ENCODE measurements around the gene SLC12A2. TPM values are rescaled to one million over a fixed set of nuclear protein-coding genes. Genes with fewer than 3 reads are reported as not detected.

Gene SLC12A2
- total RNA-seq, 1 donor from 2014 or later, result 24.6 TPM

- no peaks in the 10 kb centered on the region for H3K4me1 ChIP-seq
- H3K27me3 ChIP-seq, result no peaks in the 10 kb centered on the region
- no peak overlapping the region for H3K9ac ChIP-seq
- no peak overlapping the region for H3K4me2 ChIP-seq
- H3K27me3 Mint-ChIP-seq (ENCODE audit: insufficient read depth, low read depth), result peaks cover 2% of the 10 kb centered on the region
- no peak overlapping the region for H3K27ac ChIP-seq
- peaks cover 2% of the 10 kb centered on the region for H3K9me3 Mint-ChIP-seq
- H3F3A ChIP-seq (ENCODE audit: low read depth), result no peaks in the 10 kb centered on the region
- H3K36me3 ChIP-seq, result peaks cover 6% of the 10 kb centered on the region
- H3K4me1 Mint-ChIP-seq, result no peaks in the 10 kb centered on the region
- no peak overlapping the region for H3K4me3 ChIP-seq
- no peak for DNase-seq (ENCODE audit: low spot score)
- no peak overlapping the region for H3K27ac Mint-ChIP-seq
- H4K20me1 ChIP-seq (ENCODE audit: low read depth), result no peaks in the 10 kb centered on the region
- H3K9me3 ChIP-seq (ENCODE audit: low read depth), result no peaks in the 10 kb centered on the region
- H3K4me3 Mint-ChIP-seq, result no peak overlapping the region
- TF ChIP-seq EZH2 (IDR thresholded peaks at IDR 0.05), result no peak
- TF ChIP-seq EZH2phosphoT487 (IDR thresholded peaks at IDR 0.05), result no peak
- TF ChIP-seq CTCF (IDR thresholded peaks at IDR 0.05), result no peak
- peaks cover 21% of the 10 kb centered on the region for H3K36me3 Mint-ChIP-seq
- no peaks in the 10 kb centered on the region for H3K79me2 ChIP-seq (ENCODE audit: low read depth)
- no peak overlapping the region for H2AFZ ChIP-seq (replicated peaks)
Observed at GRCh38 chr5:128174951-128175350, 91.4 kb downstream of the SLC12A2 start.

- no peak overlapping the region for H3K4me3 Mint-ChIP-seq
- no peak for TF ChIP-seq EZH2 (IDR thresholded peaks at IDR 0.05)
- no peaks in the 10 kb centered on the region for H3K79me2 ChIP-seq (ENCODE audit: low read depth)
- no peak overlapping the region for H3K4me3 ChIP-seq
- no peaks in the 10 kb centered on the region for H3K4me1 ChIP-seq
- no peaks in the 10 kb centered on the region for H4K20me1 ChIP-seq (ENCODE audit: low read depth)
- H3K27ac ChIP-seq, result no peak overlapping the region
- no peaks in the 10 kb centered on the region for H3K4me1 Mint-ChIP-seq
- H3K4me2 ChIP-seq, result no peak overlapping the region
- H3K9me3 ChIP-seq (ENCODE audit: low read depth), result no peaks in the 10 kb centered on the region
- no peaks in the 10 kb centered on the region for H3K27me3 Mint-ChIP-seq (ENCODE audit: insufficient read depth, low read depth)
- H3K27me3 ChIP-seq, result no peaks in the 10 kb centered on the region
- no peak overlapping the region for H3K9ac ChIP-seq
- DNase-seq (ENCODE audit: low spot score), result no peak
- H3K36me3 Mint-ChIP-seq, result peaks cover 14% of the 10 kb centered on the region
- no peak overlapping the region for H3K27ac Mint-ChIP-seq
- no peaks in the 10 kb centered on the region for H3F3A ChIP-seq (ENCODE audit: low read depth)
- no peaks in the 10 kb centered on the region for H3K36me3 ChIP-seq
- no peak overlapping the region for H2AFZ ChIP-seq (replicated peaks)
- no peaks in the 10 kb centered on the region for H3K9me3 Mint-ChIP-seq
Observed at GRCh38 chr5:128192368-128192767, 108.8 kb downstream of the SLC12A2 start.

GRCh38 chr5:128193665-128194390 lies 110.3 kb downstream of the SLC12A2 start:
- peaks cover 13% of the 10 kb centered on the region for H3K36me3 Mint-ChIP-seq
- H4K20me1 ChIP-seq (ENCODE audit: low read depth), result no peaks in the 10 kb centered on the region
- H3K27me3 ChIP-seq, result no peaks in the 10 kb centered on the region
- H3K27me3 Mint-ChIP-seq (ENCODE audit: insufficient read depth, low read depth), result no peaks in the 10 kb centered on the region
- H3K4me3 ChIP-seq, result no peak overlapping the region
- no peaks in the 10 kb centered on the region for H3K9me3 ChIP-seq (ENCODE audit: low read depth)
- no peaks in the 10 kb centered on the region for H3K36me3 ChIP-seq
- H3K79me2 ChIP-seq (ENCODE audit: low read depth), result no peaks in the 10 kb centered on the region
- no peaks in the 10 kb centered on the region for H3F3A ChIP-seq (ENCODE audit: low read depth)
- no peak overlapping the region for H2AFZ ChIP-seq (replicated peaks)
- H3K9ac ChIP-seq, result no peak overlapping the region
- DNase-seq (ENCODE audit: low spot score), result no peak
- H3K27ac ChIP-seq, result no peak overlapping the region
- H3K4me2 ChIP-seq, result no peak overlapping the region
- H3K27ac Mint-ChIP-seq, result peak overlapping the region; percentile 15
- H3K4me3 Mint-ChIP-seq, result no peak overlapping the region
- H3K4me1 Mint-ChIP-seq, result no peaks in the 10 kb centered on the region
- TF ChIP-seq CTCF (IDR thresholded peaks at IDR 0.05) (no peak), EZH2 (IDR thresholded peaks at IDR 0.05) (no peak), EZH2phosphoT487 (IDR thresholded peaks at IDR 0.05) (no peak)
- no peaks in the 10 kb centered on the region for H3K4me1 ChIP-seq
- no peaks in the 10 kb centered on the region for H3K9me3 Mint-ChIP-seq

GRCh38 chr5:128195316-128195715 lies 111.8 kb downstream of the SLC12A2 start:
- Mint-ChIP-seq H3K27me3 (ENCODE audit: insufficient read depth, low read depth) (peaks cover 2% of the 10 kb centered on the region), H3K27ac (no peak overlapping the region), H3K4me1 (no peaks in the 10 kb centered on the region), H3K4me3 (no peak overlapping the region), H3K9me3 (no peaks in the 10 kb centered on the region), H3K36me3 (peaks cover 10% of the 10 kb centered on the region)
- H2AFZ ChIP-seq (replicated peaks), result no peak overlapping the region
- no peaks in the 10 kb centered on the region for H3F3A ChIP-seq (ENCODE audit: low read depth)
- H3K4me1 ChIP-seq, result no peaks in the 10 kb centered on the region
- no peak overlapping the region for H3K4me2 ChIP-seq
- no peak for TF ChIP-seq EZH2 (IDR thresholded peaks at IDR 0.05)
- no peak for TF ChIP-seq EZH2phosphoT487 (IDR thresholded peaks at IDR 0.05)
- TF ChIP-seq CTCF (IDR thresholded peaks at IDR 0.05), result no peak
- H3K27ac ChIP-seq, result no peak overlapping the region
- no peaks in the 10 kb centered on the region for H3K79me2 ChIP-seq (ENCODE audit: low read depth)
- no peaks in the 10 kb centered on the region for H4K20me1 ChIP-seq (ENCODE audit: low read depth)
- peaks cover 4% of the 10 kb centered on the region for H3K27me3 ChIP-seq
- DNase-seq (ENCODE audit: low spot score), result no peak
- no peak overlapping the region for H3K4me3 ChIP-seq
- no peak overlapping the region for H3K9ac ChIP-seq
- no peaks in the 10 kb centered on the region for H3K36me3 ChIP-seq
- H3K9me3 ChIP-seq (ENCODE audit: low read depth), result no peaks in the 10 kb centered on the region

Data from neural progenitor cell (in vitro differentiated cells).